T47D (cell line): ENCODE data around the gene WDR48.

Experiments
- DNase-seq, 2 experiments: peaks; one replicate each; pipeline versions ENCODE4 v3.0.0 to v3.0.0-alpha.2; 2011 to 2012; ENCODE audit warnings: low read depth in 1 of 2, low spot score in 1 of 2
- JUND ChIP-seq: IDR thresholded peaks from 2 replicates; pipeline ENCODE4 v1.6.1; 2012; ENCODE audit warnings: low read depth
- in situ Hi-C: cut with HindIII; loops from 2 replicates; pipeline ENCODE4 v1.10.0; 2016; ENCODE audit warnings: low sequenced_read_pairs, low pct_unique_long_range_greater_than_20kb

The WDR48 gene

DNA sequence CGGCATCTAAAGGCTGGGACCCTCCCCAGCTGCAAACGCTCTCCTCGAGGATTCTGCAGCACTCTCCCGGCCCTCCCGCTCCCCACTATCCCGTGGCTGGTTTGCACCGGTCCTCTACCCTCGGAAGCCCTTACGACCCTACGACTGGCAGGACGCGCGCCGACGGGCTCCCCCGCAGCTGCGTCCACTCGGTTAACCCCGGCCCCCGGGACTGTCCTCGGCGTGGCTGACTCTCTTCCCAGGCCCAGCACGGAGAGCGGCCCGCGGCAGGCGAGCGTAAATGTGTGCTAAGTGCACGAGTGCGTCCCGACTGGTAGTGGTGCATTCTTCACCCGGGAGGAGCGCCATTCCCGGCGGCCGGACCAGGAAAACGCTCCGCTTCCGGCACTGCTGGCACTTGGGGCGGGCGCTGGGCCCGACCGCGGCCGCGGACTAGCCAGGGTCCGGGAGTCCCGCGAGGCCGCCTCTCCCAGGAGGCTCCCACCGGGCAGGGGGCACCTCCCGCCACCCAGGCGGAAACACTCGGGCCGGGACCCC, 55.1 kb downstream of the WDR48 start:
- in situ Hi-C loops: no loop called here
- DNase-seq: peak; percentile 62 to 69
- TF ChIP-seq JUND: no peak

DNA sequence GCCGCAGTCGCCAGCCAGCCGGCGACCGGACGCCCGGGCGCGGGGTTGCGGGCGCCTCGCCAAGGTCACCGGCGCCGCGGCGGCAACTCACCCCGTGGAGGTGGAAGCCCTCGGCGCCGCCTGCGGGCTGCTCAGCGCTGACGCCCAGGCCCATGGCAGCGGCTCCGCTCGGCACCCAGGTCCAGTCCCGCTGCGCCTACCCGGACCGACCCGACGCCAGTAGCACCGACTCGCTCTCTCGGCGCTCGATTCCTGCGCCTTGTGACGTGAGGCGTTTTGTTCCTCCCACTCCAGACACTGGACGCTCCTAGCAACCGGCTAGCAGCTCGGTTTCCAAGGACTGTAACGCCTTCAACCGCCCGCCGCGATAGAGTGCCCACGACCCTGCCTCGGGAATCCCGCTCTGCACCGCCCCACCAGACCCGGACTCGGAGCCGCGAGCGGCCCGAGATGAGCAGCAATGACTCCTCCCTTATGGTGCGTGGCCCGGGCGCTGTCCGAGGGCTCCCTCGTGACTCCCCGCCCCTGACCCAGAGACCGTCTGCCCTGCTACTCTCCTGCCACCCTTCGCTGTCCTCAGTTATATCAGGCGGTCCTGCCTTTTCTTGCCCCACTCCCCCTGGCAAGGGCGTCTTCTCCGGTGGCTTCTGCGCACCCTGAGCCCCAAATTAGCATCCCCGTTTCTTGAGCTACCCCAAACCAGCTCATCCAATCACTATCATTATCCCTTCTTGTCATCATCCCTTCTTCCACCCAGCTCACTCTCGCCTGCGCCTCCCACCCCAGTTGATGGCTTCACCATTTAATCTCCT, 55.8 kb downstream of the WDR48 start, which contains the start of the genes GORASP1 and TTC21A:
GORASP1 (minus strand) TSS at position 240 of the 812 bp plus-strand sequence; CDS start at position 154, 86 bp downstream.
TTC21A (plus strand) TSS at position 293 of the 812 bp plus-strand sequence; CDS start at position 451, 158 bp downstream.
- no peak for TF ChIP-seq JUND
- DNase-seq: peak; percentile 89 to 92
- in situ Hi-C loops: no loop called here

DNA sequence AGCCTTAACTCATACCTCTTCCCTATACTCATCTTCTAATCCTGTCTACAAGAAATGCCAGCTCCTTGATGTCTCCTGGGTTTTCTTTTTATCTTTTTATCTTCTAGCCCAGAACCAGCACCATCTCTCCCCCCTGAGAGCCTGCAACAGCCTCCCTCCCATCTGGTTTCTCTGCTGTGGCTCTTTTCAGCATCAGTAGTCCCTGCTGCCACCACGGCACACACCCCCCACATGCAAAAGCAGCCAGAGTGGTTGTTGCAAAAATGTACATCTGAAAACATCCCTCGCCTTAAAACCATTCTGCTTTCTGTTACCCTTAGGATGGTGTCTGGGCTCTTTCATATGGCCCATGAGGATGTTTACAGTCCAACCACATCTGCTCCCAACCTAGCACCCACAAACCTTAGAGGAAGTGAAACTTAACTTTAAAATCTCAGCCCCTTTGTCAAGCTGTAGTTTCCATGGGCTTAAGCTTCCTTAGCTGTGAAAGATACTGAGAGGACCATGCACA, 56.4 kb downstream of the WDR48 start:
- no peak for TF ChIP-seq JUND
- in situ Hi-C loops: no loop called here
- DNase-seq: no peak

DNA sequence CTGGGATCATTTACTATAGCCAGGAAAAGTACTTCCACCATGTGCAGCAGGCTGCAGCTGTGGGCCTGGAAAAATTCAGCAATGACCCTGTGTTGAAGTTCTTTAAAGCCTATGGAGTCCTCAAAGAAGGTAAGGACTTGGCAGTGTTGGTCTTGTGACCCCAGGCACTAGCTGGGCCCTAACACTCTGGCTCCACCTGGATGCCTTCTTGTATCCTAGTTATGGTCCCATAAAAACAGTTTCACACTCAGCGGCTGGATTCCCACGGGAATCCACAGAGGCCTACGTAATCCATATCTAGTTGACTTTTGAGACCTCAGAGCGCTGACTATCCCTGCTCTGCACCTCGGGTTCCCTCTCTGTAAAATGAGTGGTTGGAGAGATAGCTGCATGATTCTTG, 57.3 kb downstream of the WDR48 start:
- TF ChIP-seq JUND: no peak
- DNase-seq: no peak
- in situ Hi-C loops: no loop called here

DNA sequence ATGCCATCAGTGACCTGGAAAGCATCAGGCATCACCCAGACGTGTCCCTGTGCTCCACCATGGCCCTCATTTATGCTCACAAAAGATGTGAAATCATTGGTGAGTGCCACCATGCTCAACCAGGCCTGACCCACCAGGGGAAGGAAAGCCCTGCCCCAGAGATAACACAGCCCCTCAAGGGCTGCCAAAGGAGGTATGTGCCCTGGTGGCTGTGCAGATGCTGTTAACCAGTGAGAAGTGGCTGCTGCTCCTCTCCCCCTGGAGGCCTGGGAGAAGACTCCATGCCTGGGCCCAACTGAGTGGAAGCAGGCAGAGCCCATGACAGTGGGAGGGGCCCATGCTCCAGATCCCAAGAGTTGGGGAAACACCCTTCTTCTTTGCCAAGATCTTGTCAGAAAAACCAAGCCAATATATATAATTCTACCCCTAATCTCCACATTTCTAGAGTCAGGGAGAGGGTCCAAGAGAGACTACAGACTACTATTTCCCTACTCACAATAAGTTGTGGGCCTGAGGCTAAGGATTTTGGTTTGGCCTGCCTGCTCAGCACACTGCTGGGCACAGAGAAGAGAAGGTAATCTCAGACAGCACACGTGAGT, 58.3 kb downstream of the WDR48 start:
- no peak for DNase-seq
- in situ Hi-C loops: no loop called here
- no peak for TF ChIP-seq JUND

DNA sequence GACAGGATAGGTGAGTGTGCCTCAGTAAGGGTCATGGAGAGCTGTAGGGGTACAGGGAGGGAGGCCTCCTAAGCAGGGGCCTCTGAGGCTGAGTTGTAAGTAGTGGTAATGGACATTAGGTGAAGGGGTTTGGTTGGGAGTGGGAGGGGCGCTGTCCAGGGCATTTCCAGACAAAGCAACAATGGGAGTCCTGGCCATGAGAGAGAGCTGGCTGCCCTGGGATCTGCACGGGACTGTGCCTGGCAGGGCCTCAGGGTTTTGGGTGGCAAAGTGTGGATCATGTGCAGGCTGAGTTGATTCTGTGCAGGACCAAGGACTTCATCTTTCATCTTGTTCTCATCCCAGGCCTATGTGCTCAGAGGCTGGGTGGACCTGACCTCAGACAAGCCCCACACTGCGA, 60.3 kb downstream of the WDR48 start:
- TF ChIP-seq JUND: no peak
- in situ Hi-C loops: no loop called here
- DNase-seq: no peak

DNA sequence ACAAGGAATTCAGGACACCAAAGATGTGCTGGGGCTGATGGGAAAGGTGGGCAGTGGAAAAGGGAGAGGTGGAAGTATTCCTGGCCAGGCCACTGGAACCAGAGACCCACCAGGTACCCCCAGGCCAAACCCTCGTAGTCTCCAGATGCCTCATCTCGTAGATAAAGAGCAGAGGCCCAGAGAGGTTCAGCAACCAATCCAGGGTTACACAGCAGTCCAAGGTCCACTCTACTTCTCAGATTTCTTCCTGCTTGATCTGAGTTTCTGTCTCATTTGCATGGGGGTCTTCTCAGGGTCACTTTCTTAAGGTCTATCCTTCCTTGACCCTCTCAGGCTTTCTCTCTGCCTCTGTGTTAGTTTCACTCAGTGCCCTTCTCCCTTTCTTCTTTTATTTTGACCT, 60.7 kb downstream of the WDR48 start:
- DNase-seq: no peak
- no peak for TF ChIP-seq JUND
- in situ Hi-C loops: no loop called here

DNA sequence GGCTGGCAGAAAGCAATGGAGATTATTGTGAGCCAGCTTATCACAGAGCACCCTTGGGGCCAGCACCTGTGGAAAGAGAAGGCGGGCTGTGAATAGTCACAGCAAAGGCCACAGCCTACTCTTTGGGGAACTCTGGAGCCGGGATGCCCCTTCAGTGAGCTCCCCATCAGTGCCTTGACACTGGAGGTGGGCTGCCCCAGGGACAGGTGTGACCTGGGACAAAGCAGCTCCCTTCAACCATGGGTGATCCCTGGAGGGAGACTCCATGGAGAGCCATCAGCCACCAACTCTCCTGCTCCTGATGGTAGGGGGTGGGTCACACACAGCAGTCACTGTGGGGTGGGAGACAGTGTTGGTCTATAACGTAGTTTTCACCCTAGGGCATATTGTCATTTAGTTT, 61.5 kb downstream of the WDR48 start:
- no peak for TF ChIP-seq JUND
- DNase-seq: no peak
- in situ Hi-C loops: no loop called here

DNA sequence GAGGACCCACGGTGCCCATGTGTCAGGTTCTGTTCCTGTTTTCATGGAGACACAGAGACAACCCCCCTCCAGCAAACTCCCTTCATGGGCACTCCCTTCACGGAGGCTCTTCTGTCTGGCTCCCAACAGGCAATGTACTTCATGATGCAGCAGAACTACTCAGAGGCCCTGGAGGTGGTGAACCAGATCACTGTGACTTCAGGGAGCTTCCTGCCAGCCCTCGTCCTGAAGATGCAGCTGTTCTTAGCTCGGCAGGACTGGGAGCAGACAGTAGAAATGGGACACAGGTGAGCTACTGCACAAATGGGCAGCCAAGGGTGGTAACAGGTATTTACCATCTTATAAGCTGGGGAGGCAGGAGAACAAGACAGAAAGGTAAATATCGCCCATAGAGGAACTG, 62.6 kb downstream of the WDR48 start:
- in situ Hi-C loops: no loop called here
- no peak for DNase-seq
- TF ChIP-seq JUND: no peak

DNA sequence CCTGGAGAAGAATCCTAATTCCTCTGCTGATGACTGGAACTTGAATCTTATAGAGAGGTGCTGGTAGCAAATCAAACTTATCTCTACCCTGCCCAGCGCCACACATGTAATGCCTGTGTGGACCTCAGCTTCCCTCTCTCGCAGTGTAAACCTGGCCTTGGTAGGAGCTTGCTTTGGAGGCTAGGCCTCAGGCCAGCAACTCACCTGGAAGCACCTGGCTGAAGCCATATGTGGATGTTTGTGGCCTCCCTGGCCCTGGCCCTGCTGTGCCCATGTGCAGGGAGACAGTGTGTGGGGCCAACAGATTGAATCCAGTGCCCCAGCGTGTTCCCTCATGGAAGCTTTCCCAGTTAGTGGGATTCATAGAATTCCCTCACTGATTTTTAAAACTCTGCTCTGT, 64.1 kb downstream of the WDR48 start:
- DNase-seq: no peak
- in situ Hi-C loops: no loop called here
- no peak for TF ChIP-seq JUND

DNA sequence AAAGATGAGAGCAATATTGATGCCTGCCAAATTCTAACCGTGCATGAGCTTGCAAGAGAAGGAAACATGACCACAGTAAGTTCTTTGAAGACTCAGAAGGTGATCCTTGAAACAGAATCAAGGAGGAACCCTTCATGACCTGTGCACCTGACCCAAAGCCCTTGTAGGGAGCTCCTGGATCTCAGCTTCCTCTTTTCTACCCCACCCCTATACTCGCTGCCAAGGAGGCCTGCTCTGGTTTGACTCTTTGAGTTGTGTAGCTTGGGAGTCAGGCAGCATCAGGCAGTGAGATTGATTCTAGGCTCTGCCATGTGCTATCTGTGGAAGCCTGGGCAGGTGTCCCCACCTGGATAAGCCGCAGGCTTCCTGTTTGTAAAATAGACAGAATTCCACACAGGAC, 66.3 kb downstream of the WDR48 start:
- no peak for TF ChIP-seq JUND
- in situ Hi-C loops: no loop called here
- no peak for DNase-seq

DNA sequence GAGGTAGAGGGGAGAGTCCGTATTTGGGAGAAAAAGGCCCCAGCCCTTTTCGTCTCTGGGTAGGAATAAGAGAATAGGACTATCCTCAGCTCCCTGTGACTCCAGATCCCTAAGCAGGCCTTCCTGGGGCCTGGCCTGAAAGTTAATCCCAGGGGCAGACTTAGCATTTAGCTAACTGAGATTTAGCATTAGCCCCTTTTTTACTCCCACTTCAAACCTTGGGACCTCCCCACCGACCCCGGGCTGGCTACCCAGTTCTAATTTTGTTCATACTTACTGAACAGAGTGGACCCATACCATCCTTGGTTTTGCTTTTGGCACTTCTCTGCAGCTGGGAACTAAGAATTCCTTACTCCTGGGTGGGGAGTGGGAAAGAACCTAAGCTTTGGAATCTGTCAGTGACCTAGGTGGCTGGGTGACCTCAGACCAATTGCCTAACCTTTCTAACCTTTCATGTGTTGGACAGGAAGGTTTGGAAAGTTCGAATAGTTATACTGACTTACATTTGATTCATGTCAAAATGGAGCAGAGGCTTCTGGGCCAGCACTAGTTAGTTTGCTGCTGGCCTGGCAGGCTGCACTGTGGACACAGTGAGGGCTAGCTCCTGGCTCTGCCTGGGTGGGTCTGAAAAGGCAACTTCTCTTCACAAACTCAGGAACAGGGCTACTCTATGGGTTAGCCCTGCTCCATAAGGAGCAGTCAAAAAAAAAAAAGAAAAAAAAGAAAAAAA, 67.3 kb downstream of the WDR48 start:
- no peak for DNase-seq
- in situ Hi-C loops: no loop called here
- TF ChIP-seq JUND: no peak
